GM21619 (cell line): Measurements from ENCODE around the gene SCAP.
"Not testable (repeated sequence)": the region's sequence is repeated elsewhere in the genome, so short reads cannot be mapped to it uniquely, and the experiment has no call there.

Source experiments
- ATAC-seq: cut with Tn5 transposase; IDR thresholded peaks from one replicate; pipeline ENCODE4 v1.9.1; 2021; ENCODE audit not compliant: unreplicated experiment

SCAP gene

DNA sequence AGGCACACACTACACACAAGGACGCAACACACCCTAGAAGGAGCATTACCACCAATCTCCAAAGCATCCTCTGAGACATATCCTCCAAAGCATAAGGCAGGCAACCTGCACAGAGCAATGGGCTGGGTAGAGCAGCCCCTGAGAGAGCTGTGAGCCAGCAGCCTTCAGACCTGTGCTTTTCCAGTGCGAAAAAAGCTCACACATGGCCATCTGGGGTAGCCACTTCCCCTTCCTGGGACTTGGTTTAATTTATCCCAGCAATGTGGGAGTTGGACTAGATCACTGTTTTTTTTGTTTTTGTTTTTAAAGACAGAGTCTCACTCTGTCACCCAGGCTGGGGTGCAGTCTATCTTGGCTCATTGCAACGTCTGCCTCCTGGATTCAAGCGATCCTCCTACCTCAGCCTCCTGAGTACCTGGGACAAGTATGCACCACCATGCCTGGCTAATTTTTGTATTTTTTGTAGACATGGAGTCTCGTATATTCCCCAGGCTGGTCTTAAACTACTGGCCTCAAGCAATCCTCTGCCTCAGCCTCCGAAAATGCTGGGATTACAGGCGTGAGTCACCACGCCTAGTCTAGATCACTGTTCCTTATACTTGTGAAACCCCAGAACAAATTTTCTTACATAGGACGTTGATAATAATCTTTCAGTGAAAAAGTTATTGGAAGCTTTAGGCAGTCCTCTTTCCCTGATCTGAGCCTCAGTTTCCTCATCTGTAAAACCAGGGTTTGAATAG lies 76.0 kb downstream of the SCAP start:
- no peak for ATAC-seq

DNA sequence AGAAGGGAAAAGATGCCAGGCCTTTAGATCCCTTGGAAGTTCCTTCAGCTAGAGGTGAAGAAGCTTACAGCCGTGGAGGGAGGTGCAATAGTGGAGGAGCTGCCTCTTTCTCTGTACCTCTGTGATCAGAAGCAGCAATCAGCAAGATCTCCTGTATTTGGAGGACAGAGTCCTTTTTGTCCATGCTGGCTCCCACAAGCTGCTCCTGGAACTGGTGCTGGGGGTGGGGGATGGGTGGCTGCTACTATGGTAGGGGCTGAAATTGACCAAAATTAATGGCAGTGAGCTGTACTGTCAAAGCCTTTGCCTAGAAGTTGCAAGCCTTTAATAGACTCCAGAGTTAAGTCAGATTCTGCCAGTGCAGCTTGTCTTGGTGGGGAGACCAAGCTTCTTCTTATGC lies 76.7 kb downstream of the SCAP start:
- no peak for ATAC-seq

DNA sequence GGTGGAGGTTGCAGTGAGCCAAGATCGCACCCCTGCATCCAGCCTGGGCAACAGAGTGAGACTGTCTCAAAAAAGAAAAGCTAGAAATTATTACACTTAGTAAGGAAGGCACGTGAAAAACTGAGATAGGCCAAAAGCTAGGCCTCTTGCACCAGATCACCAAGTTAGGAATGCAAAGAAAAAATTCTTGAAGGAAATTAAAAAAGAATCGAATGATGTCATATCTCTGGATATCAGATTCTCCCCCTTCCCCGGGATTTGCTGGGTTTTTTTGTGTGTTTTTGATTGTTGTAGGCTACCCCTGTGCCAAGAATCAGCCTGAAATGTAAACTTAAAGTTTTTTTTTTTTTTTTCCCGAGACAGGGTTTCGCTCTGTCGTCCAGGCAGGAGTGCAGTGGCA lies 77.5 kb downstream of the SCAP start:
- no peak for ATAC-seq

DNA sequence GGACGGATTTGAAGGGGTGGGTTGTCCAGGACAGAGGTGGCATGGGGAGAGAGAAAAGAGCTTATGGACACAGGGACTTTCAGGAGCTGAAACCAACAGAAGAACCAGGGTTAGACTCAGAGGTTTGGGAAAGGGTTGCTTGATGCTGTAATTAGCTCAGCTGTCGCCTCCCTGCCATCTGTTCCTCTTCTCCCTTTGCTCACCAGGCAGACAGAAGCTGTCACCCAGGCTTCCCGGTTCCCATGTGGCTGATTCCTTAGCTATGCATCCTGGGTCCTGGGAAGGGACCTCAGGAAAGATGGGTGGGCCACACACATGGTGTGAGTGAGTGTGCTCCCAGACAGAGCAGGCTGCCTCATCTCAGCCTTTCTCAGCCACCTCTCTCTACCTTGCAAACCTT lies 80.9 kb downstream of the SCAP start:
- ATAC-seq = no peak

DNA sequence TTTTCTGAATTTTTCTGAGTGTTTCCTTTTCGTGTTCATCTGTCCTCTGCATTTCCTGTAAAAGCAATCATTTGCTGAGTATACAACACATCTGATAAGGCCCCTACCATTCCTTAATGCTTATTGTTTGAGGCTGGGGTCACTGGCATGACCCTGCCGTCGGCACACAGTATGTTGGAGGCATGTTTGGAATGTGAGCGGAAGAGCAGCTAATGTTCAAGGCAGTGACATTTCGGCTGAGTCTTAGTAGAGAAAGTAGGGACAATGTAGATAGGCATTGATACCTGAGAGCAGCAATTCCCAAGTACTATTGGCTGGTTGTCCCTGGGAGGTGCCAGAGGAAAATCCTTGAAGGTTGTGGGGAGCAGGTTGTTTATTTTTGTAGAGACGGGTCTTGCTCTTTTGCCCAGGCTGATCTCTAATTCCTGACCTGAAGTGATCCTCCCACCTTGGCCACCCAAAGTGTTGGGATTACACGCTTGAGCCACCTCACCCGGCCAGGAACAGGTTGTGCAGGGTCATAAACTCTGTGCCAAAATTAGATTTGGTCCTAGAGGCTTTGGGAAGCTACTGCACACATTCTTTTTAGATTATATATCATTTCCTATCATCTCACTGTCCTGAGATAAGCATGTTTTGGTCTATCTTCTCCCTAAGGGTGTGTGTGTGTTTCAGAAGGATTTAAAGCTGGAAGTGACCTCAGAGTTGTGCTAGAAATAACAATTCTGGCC lies 81.4 kb downstream of the SCAP start:
- no peak for ATAC-seq

DNA sequence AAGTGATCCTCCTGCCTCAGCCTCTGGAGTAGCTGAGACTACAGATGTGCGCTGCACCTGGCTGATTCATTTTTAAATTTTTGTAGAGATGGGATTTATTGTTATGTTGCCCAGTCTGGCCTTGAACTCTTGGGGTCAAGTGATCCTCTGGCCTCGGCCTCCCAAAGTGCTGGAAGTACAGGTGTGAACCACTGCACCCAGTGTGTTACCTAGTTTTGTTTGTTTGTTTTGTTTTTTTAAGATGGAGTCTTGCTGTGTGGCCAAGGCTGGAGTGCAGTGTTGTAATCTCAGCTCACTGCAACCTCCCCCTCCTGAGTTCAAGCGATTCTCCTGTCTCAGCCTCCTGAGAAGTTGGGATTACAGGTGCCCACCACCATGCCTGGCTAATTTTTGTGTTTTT lies 82.8 kb downstream of the SCAP start:
- ATAC-seq = no peak

DNA sequence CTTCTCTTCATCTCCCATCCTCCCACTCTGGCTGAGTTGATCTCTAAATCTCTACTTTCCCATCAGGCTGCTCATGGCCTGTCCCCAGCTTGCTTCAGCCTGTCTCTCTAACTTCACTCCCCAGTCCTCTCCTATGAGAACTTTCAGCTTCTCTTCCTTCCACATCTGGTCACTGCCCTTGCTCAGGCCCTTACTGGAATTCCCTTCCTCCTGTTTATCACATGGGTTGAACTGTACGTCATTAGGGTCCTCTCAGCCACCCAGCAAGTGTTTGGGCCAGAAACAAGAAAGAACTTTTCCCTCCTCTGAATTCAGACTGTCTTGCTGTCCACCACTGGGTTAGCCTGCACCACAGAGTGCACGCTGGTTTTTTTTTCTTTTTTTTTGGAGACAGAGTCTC lies 89.9 kb downstream of the SCAP start:
- ATAC-seq = no peak

DNA sequence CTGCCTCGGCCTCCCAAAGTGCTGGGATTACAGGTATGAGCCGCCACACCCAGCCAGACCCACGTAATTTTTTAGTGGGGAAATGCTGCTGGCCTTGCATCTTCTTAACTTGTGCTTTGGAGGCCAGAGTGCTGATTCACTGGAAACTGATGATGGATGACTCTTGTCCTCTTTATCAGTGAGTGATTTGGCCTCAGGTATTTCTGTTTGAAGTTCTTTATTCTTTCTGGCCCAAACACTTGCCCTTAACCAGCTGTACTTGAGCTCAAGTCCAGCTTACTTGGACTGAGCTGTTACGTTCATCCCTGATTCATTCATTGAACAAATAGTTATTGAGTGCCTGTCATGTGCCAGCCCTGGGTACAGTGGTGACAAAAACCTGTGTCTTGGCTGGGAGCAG lies 90.7 kb downstream of the SCAP start:
- ATAC-seq = no peak

DNA sequence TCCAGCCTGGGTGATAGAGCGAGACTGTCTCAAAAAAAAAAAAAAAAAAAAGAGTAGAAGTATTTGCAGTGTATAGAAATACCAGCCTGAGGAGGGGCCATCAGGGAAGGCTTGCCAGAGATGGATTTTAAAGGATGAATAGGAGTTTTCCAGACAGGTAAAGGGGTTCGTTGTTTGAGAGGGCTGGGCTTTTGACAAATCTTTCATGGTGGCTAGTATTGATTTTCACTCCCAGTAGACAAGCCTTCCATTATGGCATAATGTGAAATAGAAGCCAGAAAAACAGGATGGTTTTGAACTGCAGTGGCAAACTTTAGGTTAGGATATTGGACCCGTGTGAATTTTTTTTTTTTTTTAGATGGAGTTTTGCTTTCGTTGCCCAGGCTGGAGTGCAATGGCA lies 91.3 kb downstream of the SCAP start:
- no peak for ATAC-seq

DNA sequence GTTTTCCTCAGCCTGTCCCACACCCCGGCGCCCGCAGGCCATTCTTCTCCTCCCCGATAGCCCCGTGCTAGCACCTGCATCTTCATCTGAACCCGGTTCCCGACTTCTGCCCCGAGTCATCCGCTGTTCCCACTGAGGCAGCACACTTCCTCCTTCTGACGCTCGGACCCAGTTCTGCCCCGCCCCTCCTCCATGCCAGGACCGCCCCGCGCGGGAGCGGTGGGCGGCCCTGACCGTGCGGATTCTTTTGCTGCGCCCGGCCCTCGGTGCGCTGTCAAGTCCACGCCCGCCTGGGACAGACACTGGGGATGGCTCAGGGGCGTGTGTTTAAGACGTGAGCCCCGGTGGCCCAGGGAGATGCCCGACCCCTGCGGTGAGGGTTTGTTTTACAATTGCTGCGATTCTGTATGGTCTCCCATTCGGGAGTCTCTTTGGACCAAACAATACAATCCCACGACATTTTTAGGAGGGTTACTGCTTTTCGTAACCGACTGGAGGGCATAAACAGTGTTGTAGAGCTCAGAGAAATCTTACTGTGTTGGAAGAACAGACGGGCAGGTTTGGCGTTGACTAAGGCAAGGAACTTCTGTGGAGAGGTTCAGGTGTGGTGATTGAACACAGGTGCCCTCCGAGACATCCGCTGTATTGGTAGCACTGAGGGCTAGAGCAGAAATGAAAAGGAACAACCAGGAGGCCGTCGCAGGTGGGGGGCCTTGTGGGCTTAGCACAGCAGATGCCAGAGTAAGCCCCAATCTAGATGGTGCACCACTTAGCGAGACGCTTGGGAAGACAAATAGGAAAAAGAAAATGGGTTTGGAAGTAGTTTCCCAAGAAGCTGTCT lies 94.2 kb downstream of the SCAP start:
- ATAC-seq = peak; percentile 62

DNA sequence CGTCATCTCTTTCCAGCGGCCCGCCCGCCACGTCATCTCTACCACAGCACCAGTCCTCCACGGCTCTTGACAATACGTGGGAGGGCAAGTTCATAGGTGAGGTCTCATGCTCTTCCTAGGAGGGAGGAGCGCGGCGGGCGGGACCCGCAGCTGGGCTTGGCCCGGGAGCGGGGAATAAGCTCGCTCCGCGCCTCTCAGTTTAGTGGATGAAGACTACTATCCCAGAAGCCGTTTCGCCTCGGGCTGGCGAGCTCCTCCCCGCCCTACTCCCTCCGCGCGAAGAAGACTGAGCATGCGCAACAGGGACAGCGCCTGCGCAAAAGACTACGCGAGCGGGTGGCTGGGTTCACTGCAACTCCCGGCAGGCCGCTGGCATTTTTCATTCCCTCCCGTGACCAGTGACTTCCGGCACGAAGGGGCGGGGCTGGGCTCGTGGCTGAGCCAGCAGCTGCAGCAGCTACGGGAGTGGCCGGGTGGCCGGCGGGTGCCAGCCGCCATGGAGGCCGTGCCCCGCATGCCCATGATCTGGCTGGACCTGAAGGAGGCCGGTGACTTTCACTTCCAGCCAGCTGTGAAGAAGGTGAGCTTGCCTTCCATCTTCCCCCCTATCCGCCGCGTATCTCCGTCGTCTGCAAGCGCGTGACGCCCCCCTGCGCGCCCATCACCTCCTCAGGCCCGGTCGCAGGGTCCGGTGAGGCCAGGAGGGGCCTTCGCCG lies 95.0 kb downstream of the SCAP start, which contains the start of gene PTPN23:
Gene PTPN23 (plus strand): TSS at position 421 of the 716 bp plus-strand sequence. CDS start 76 bp downstream, at position 497.
- peak; percentile 78 for ATAC-seq

DNA sequence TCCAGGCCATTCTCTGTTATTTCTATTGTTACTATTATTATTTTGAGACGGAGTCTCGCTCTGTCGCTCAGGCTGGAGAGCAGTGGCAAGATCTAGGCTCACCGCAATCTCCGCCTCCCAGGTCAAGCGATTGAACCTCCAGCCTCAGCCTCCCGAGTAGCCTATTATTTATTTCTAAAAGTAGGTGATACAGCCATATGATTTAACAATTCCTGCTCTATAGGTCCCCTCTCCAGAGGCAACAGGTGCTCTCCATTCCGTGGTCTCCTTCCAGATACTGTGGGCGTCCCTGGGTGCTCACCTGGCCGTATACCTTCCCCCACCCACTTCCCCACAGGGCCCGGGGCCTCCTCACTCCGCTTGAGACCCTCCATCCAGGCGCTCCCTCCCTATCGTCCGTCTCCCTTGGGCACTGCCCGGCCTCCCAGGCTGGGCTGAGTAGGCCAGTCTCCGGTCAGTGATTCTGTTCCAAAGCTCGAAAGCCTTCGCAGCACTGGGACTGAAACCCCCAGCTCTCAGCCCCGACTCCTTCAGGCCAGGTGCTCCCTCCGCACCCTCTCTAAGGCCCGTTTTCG lies 95.6 kb downstream of the SCAP start:
- ATAC-seq = no peak

DNA sequence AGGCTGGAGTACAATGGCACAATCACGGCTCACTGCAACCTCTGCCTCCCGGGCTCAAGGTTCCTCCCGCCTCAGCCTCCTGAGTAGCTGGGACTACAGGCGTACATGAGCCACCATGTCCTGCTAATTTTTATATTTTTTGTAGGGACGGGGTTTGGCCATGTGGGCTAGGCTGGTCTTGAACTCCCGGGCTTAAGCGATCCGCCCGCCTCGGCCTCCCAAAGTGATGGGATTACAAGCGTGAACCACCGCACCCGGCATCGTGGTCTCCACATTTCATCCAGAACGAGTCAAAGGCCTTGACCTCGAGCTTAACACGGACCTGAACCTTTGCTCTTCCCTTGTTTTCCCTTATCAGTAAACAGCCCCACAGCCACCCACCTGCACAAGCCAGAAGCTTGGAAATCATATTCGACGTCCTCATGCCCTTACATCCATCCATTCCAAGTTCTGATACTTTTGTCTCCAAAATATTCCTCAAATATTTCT lies 96.3 kb downstream of the SCAP start:
- no peak for ATAC-seq

DNA sequence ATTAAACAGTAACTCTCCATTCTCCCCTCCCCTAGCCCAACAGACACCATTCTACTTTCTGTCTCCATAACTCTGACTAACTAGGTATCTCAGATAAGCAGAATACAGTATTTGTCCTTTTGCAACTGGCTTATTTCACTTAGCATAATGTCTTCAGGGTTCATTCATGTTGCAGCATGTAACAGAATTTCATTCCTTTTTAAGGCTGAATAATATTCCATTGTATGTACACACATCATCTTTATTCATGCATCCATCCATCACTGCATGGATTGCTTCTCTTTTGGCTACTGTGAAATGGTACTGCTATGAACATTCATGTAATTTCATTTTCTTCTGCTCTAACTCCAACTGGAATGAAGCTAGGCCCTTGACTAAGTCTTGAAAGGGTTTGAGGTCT lies 96.9 kb downstream of the SCAP start:
- no peak for ATAC-seq

DNA sequence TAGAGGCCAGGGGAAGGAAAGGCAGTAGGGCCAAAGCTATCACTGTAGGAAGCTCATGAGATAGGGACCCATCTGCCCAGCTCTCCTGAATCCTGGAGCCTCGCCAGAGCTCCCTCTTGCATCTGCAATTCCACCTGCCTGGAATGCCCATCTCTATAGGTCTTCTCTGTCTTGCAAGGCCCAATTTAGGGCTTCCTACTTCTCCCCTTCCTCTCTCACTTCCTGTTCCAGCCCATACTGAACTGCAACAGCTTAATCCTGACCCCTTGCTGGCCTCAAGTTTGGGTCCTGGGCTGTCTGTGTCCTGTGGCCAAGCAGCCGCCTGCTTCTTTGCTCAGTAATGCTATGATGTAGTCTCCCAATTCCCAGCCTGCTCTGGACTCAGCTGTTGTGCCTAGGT lies 98.6 kb downstream of the SCAP start:
- no peak for ATAC-seq

DNA sequence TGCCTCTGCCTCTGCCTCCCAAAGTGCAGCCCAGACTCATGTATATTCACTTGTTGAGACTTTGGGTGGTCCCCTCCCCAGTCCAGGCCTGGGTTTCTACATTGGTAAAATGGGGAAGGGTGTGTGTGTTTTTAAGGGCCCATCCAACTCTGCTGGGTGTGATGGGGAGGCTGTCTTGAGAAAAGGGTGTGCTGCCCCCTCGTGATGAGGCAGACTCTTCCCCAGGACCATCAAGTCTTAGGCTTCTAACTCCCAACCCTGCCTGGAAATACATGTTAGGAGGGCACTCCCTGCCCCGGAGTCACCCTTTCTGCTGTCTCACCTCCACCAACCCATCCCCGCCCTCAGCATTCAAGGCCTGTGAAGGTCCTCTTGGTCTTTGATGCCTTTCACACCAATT lies 99.3 kb downstream of the SCAP start:
- no peak for ATAC-seq

DNA sequence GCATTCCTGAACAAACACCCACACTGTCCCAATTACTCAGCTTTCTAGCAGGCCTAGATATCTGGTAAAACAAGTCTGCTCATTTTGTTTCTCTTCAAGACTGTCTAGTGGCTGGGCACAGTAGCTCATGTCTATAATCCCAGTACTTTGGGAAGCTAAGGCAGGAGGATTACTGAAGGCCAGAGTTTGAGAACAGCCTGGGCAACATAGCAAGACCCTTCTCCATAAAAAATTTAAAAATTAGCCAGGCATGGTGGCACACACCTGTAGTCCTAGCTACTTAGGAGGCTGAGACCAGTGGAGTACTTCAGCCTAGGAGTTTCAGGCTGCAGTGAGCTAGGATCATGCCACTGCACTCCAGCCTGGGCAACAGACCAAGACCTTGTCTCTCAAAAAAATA lies 101.2 kb downstream of the SCAP start:
- no peak for ATAC-seq

DNA sequence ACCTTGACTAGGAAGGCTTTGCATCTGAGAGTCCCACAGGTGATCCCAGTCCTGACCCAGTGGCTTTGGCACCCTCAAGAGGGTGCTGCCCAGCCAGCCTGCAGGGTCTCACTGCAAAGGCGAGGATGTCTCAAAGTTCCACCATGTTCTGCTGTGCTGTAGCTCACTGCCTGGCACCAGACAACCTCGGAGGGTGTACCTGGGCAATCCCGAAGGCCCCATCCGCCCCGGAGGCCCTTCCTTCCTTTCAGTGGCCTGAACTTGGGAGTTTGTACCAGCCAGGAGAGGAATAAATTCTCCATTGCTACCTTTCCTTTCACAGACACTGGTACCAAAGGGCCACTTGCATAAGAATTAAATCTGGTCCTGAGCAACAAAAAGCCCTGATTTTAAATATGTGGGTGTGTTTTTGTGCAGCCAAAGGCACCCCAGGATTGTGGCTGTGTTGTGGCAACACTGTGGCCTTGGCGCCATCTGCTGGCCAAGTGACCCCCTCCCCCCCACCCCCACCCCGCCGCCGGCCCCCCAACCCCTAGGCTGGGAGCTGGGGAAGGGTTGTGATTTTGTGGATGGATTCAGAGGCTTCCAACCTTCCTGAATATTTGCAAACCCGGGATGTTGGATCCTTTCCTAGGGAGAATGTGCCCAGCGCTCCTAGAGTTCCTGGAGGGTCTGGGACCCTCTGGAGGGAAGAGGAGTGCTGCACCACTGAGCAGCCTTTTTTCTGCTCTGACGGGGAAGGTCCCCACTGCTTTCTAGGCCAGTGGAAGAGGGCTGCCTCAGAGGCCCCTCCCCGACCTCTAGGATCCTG lies 104.6 kb downstream of the SCAP start:
- no peak for ATAC-seq

DNA sequence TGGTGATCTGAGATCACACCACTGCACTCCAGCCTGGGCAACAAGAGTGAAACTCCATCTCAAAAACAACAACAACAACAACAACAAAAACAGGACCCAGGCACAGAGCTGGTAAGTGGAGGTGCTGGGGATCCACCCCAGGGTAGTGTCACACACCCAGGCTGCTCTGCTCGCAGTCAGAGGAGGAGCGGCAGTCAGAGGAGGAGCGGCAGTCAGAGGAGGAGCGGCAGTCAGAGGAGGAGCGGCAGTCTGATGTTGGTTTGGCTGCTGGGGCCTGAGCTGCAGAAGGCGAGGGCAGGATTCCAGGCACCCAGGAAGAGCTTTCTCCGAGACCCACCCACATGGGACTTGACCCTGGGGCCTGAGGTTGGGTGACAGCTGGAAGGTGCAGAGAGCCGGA lies 105.7 kb downstream of the SCAP start:
- ATAC-seq = not testable (repeated sequence)

DNA sequence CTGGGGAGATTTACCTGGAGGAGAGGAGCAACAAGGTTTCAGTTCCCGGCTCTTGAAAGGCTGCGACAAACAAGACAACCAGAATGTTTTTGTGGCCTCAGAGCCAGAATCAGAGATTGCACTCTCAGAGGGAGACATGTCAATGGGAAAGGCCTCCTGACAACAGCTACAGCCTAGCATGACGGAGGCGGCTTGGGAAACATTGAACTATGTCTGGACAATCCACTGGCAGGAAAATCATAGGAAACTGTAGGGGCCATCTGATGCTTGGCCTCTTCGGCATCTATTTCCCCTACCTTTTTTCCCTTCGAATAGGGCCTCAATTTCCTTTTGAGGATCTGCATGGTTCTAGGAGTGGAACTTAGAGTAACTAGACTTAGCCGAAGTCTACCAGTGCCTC lies 108.1 kb downstream of the SCAP start:
- ATAC-seq = no peak
